Measurements from ENCODE around the gene RPL18A. TPM values are rescaled to one million over a fixed set of nuclear protein-coding genes. Genes with fewer than 3 reads are reported as not detected.

The RPL18A gene
- total and polyA plus RNA-seq, 2 of the 4 experiments (the other 2 are of a cell fraction): 1,351 to 1,735 TPM

DNA sequence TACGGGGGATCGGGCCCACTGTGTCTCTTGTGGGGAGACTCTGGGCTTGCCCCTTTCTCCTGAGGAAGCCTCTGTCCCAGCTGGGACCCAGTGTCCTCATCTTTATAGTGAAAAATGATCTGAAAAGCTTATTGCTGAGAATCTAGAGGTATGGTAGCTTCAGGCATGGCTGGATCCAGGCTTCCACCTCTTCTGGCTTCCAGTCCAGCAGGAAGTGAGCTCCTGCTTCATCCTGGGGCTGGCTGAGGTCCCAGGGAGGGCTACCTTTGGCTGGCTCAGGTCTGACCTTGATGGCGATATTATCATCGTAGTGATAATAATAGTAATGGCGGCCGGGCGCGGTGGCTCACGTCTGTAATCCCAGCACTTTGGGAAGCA is 15.0 kb downstream of the RPL18A start:
- Histone ChIP-seq H4K91ac (ENCODE audit: insufficient read depth, low read depth, low read length) (no peak overlapping the region), H3K56ac (ENCODE audit: extremely low read depth, insufficient read depth, low read length) (no peak overlapping the region), H4K8ac (ENCODE audit: low read depth in 2 of 2, low read length in 2 of 2) (no peak overlapping the region), H3K9me1 (ENCODE audit: insufficient read depth, low read length) (no peaks in the 10 kb centered on the region; the same call in 1 of the 2 replicates), H2BK120ac (ENCODE audit: low read depth, low read length) (no peak overlapping the region), H3K27me3 (ENCODE audit: control insufficient read depth, insufficient read depth, low read length) (peaks cover 44% of the 10 kb centered on the region), H3K4ac (ENCODE audit: low read depth, low read length) (no peak overlapping the region), H3K79me1 (ENCODE audit: low read depth in 1 of 2, low read length in 2 of 2) (no peaks in the 10 kb centered on the region), H3K36me3 (ENCODE audit: control insufficient read depth, insufficient read depth, low read length) (no peaks in the 10 kb centered on the region), H2AK5ac (ENCODE audit: low read depth, low read length) (no peak overlapping the region), H3K4me1 (ENCODE audit: control insufficient read depth, insufficient read depth, low read length) (no peaks in the 10 kb centered on the region), H3K23ac (ENCODE audit: low read depth, low read length) (no peak overlapping the region), H3K14ac (replicated peaks; ENCODE audit: low read depth, low read length) (no peak overlapping the region), H4K20me1 (ENCODE audit: insufficient read depth, low read length) (no peaks in the 10 kb centered on the region), H3K4me2 (ENCODE audit: low read depth, low read length) (no peak overlapping the region), H2BK5ac (ENCODE audit: low read depth, low read length, poor library complexity, severe bottlenecking) (no peak overlapping the region), H2AFZ (replicated peaks; ENCODE audit: low read length, poor library complexity) (no peak overlapping the region), H3K9ac (ENCODE audit: low read depth, low read length) (no peak overlapping the region), H3K27ac (ENCODE audit: insufficient read depth, low read length) (no peak overlapping the region), H3K9me3 (ENCODE audit: control insufficient read depth, insufficient read depth, low read length) (no peaks in the 10 kb centered on the region), H2BK15ac (ENCODE audit: low read depth, low read length) (no peak overlapping the region), H2BK20ac (ENCODE audit: low read depth, low read length) (no peak overlapping the region), H3K18ac (ENCODE audit: low read depth, low read length) (no peak overlapping the region), H3K4me3 (ENCODE audit: insufficient read depth, low read depth, low read length) (no peak overlapping the region), H2AK9ac (replicated peaks; ENCODE audit: low read depth, low read length, poor library complexity) (no peak overlapping the region), H4K5ac (ENCODE audit: low read depth, low read length) (no peak overlapping the region)
- intact Hi-C loops (cut with micrococcal nuclease): no loop called here
- no peak for ATAC-seq (ENCODE audit: low read depth)
- no peak for DNase-seq
- in situ Hi-C loops (cut with MboI; ENCODE audit: low sequenced_read_pairs): loop anchor here (5.0 kb wide), 1 partner anchor 48 kb away; no protein-coding TSS in a partner anchor
- ChIA-PET CTCF (no interaction called here), POLR2A (ENCODE audit: unreplicated experiment) (no interaction called here)
- 40% methylated on average over 1 of the region's 9 CpGs; no CpG with 5 or more reads in 1 of the 2 experiments for WGBS, 2 experiments (ENCODE audit: extremely low coverage in 2 of 2, insufficient read length in 1 of 2)
- no TSS peak for BruUV-seq (replicated peaks)
- dilution Hi-C loops (cut with HindIII; ENCODE audit: low sequenced_read_pairs, unreplicated experiment): no loop called here
- TF ChIP-seq MAFK (IDR thresholded peaks at IDR 0.05; ENCODE audit: low read depth, low read length) (no peak), RFX5 (IDR thresholded peaks at IDR 0.05; ENCODE audit: low read depth, low read length) (no peak), RAD21 (IDR thresholded peaks at IDR 0.05; ENCODE audit: low read length) (no peak), CHD1 (IDR thresholded peaks at IDR 0.05; ENCODE audit: low read depth, low read length) (no peak), RCOR1 (IDR thresholded peaks at IDR 0.05; ENCODE audit: insufficient replicate concordance, low read length) (no peak), NFE2L2 (IDR thresholded peaks at IDR 0.05; ENCODE audit: low read depth, low read length) (no peak), SMC3 (IDR thresholded peaks at IDR 0.05; ENCODE audit: low read depth, low read length) (no peak), POLR2A (IDR thresholded peaks at IDR 0.05; ENCODE audit: low read depth, low read length) (no peak), MXI1 (IDR thresholded peaks at IDR 0.05; ENCODE audit: borderline replicate concordance, low read depth, low read length) (no peak), MAZ (IDR thresholded peaks at IDR 0.05; ENCODE audit: borderline replicate concordance, low read depth, low read length) (no peak), FOS (IDR thresholded peaks at IDR 0.05; ENCODE audit: low read depth, low read length) (no peak), BHLHE40 (IDR thresholded peaks at IDR 0.05; ENCODE audit: low read depth, low read length) (no peak), CEBPB (IDR thresholded peaks at IDR 0.05; ENCODE audit: low read depth, low read length) (no peak)
- TF ChIP-seq, protein P1, sequence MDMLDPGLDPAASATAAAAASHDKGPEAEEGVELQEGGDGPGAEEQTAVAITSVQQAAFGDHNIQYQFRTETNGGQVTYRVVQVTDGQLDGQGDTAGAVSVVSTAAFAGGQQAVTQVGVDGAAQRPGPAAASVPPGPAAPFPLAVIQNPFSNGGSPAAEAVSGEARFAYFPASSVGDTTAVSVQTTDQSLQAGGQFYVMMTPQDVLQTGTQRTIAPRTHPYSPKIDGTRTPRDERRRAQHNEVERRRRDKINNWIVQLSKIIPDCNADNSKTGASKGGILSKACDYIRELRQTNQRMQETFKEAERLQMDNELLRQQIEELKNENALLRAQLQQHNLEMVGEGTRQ (IDR thresholded peaks at IDR 0.05; ENCODE audit: low read depth, low read length): no peak
- TF ChIP-seq, protein P2, sequence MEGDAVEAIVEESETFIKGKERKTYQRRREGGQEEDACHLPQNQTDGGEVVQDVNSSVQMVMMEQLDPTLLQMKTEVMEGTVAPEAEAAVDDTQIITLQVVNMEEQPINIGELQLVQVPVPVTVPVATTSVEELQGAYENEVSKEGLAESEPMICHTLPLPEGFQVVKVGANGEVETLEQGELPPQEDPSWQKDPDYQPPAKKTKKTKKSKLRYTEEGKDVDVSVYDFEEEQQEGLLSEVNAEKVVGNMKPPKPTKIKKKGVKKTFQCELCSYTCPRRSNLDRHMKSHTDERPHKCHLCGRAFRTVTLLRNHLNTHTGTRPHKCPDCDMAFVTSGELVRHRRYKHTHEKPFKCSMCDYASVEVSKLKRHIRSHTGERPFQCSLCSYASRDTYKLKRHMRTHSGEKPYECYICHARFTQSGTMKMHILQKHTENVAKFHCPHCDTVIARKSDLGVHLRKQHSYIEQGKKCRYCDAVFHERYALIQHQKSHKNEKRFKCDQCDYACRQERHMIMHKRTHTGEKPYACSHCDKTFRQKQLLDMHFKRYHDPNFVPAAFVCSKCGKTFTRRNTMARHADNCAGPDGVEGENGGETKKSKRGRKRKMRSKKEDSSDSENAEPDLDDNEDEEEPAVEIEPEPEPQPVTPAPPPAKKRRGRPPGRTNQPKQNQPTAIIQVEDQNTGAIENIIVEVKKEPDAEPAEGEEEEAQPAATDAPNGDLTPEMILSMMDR (conservative IDR thresholded peaks at IDR 0.05; ENCODE audit: low read depth, low read length): no peak
- TF ChIP-seq, protein P3, sequence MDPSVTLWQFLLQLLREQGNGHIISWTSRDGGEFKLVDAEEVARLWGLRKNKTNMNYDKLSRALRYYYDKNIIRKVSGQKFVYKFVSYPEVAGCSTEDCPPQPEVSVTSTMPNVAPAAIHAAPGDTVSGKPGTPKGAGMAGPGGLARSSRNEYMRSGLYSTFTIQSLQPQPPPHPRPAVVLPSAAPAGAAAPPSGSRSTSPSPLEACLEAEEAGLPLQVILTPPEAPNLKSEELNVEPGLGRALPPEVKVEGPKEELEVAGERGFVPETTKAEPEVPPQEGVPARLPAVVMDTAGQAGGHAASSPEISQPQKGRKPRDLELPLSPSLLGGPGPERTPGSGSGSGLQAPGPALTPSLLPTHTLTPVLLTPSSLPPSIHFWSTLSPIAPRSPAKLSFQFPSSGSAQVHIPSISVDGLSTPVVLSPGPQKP (IDR thresholded peaks at IDR 0.05; ENCODE audit: borderline replicate concordance, low read depth, low read length): no peak
